ENCODE data around the gene EYS. TPM values are rescaled to one million over a fixed set of nuclear protein-coding genes. Genes with fewer than 3 reads are reported as not detected.

Gene EYS
- total RNA-seq, 6 experiments from 2014 or later, result 0.54 to 2.3 (median 0.74) TPM; not detected in 1

DNA sequence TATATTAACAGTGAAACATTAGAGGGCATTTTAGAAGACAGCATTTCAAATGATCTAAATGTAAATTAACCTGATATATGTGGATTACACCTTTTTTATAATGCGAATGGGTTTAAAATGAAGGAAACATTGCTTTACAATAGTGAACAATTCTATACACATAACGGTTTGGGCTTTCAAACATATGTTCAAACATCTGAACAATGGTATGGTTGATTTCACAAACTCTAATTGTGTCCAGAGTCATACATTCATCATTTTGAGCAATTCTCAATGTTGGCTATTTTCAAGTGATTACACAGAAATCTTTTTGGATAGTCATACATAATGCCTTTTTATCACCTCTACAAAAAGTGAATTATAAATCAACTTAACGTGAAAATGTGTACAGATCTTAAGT, 1493.3 kb downstream of the EYS start:
- Histone ChIP-seq H3K4me3 (no peak overlapping the region), H3K4me1 (no peaks in the 10 kb centered on the region), H3K36me3 (no peaks in the 10 kb centered on the region), H3K27me3 (no peaks in the 10 kb centered on the region), H3K9me3 (no peaks in the 10 kb centered on the region), H3K27ac (no peak overlapping the region)
- no peak for TF ChIP-seq POLR2A (IDR thresholded peaks at IDR 0.05)
- TF ChIP-seq, protein P1, sequence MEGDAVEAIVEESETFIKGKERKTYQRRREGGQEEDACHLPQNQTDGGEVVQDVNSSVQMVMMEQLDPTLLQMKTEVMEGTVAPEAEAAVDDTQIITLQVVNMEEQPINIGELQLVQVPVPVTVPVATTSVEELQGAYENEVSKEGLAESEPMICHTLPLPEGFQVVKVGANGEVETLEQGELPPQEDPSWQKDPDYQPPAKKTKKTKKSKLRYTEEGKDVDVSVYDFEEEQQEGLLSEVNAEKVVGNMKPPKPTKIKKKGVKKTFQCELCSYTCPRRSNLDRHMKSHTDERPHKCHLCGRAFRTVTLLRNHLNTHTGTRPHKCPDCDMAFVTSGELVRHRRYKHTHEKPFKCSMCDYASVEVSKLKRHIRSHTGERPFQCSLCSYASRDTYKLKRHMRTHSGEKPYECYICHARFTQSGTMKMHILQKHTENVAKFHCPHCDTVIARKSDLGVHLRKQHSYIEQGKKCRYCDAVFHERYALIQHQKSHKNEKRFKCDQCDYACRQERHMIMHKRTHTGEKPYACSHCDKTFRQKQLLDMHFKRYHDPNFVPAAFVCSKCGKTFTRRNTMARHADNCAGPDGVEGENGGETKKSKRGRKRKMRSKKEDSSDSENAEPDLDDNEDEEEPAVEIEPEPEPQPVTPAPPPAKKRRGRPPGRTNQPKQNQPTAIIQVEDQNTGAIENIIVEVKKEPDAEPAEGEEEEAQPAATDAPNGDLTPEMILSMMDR (IDR thresholded peaks at IDR 0.05), result no peak
- WGBS (ENCODE audit: insufficient coverage, low coverage, low lambda C conversion rate, missing lambda C conversion rate), result 22% methylated on average over 3 of the region's 3 CpGs
- ATAC-seq (no peak), DNase-seq (no peak)
- intact Hi-C loops (cut with DNase I), result no loop called here

DNA sequence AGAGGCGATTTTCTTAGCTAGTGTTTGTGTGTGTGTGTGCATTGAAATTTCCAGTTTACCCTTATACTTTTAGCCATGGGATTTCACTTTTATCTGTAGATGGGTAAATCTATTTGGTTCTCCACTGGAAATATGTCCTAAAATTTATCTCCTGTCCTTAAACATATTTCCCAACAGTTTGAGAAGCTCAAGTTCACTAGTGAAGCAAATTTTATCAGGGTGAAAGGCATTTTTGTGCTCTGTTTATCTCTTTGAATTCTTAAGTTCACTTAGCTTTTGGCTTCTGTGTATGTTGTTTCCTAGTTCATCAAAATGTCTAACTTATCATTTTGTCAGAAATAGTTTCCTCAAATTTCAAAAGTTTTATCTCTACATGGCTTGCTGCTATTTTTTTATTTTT, 1509.8 kb downstream of the EYS start:
- Histone ChIP-seq H3K4me1 (no peaks in the 10 kb centered on the region), H3K9me3 (no peaks in the 10 kb centered on the region), H3K4me3 (no peak overlapping the region), H3K27me3 (no peaks in the 10 kb centered on the region), H3K27ac (no peak overlapping the region), H3K36me3 (no peaks in the 10 kb centered on the region)
- TF ChIP-seq, protein P1 (IDR thresholded peaks at IDR 0.05), result no peak
- TF ChIP-seq POLR2A (IDR thresholded peaks at IDR 0.05), result no peak
- intact Hi-C loops (cut with DNase I), result no loop called here
- ATAC-seq (no peak), DNase-seq (no peak)
- WGBS (ENCODE audit: insufficient coverage, low coverage, low lambda C conversion rate, missing lambda C conversion rate), result 85% methylated on average over 1 of the region's 1 CpG

DNA sequence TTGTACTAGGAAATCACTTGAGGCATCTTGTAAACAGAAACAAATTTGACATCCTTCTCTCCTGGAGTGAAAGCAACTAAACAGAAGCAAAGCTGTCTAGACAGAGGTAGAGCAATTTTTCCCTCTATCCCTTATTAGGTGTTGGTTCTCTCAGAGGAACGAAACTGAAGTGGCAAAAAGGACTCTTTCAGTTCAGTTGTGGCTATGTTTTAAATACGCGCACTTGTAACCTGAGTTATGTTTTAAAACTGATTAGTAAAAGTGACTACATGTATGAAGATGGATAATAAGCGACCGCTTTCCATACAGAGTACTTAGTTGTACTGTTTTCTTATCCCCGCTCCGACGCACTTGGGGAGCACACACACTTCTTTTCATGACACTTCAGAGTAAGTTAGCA, 1520.4 kb downstream of the EYS start:
- WGBS (ENCODE audit: insufficient coverage, low coverage, low lambda C conversion rate, missing lambda C conversion rate), result 70% methylated on average over 7 of the region's 8 CpGs

DNA sequence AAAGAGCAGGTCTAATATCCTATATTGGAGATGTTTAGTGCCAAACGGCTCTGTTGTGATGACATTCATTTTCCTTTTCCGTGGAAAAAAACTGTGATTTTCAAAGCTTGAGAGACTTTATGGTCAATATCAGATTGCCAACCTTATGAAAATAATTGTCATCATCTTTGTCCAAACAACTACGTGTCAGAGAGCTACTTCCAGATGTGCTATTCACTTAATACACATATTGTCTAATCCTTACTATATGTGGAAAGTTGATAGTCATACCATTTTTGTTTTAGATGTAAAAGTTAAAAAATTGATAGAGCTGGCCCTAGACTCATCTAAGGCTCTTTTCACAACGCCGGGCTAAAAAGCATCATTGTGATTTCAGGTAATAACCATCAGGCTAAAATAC, 1521.4 kb downstream of the EYS start:
- Histone ChIP-seq H3K9me3 (peaks cover 0 to 3% (median 0%) of the 10 kb centered on the region in 4 donors), H3K36me3 (no peaks in the 10 kb centered on the region), H3K4me3 (no peak overlapping the region), H3K27ac (no peak overlapping the region), H3K4me1 (no peaks in the 10 kb centered on the region), H3K27me3 (no peaks in the 10 kb centered on the region)
- intact Hi-C loops (cut with DNase I), result no loop called here
- 58% methylated on average over 5 of the region's 5 CpGs for whole genome bisulfite sequencing (ENCODE audit: insufficient coverage, low coverage, low lambda C conversion rate, missing lambda C conversion rate)
- DNase-seq (no peak), ATAC-seq (no peak)
- TF ChIP-seq, protein P1 (IDR thresholded peaks at IDR 0.05), result no peak
- no peak for TF ChIP-seq POLR2A (IDR thresholded peaks at IDR 0.05)

More for the DNA sequence above, 1520.4 kb downstream of the EYS start:
- no peaks in the 10 kb centered on the region for H3K36me3 ChIP-seq
- TF ChIP-seq POLR2A (IDR thresholded peaks at IDR 0.05), result no peak
- TF ChIP-seq, protein P1 (IDR thresholded peaks at IDR 0.05), result no peak
- intact Hi-C loops (cut with DNase I), result no loop called here
- no peak overlapping the region for H3K27ac ChIP-seq
- no peaks in the 10 kb centered on the region for H3K27me3 ChIP-seq
- no peaks in the 10 kb centered on the region for H3K4me1 ChIP-seq
- ATAC-seq (no peak), DNase-seq (no peak)
- no peak overlapping the region for H3K4me3 ChIP-seq
- H3K9me3 ChIP-seq, result peaks cover 0 to 3% (median 0%) of the 10 kb centered on the region in 4 donors

DNA sequence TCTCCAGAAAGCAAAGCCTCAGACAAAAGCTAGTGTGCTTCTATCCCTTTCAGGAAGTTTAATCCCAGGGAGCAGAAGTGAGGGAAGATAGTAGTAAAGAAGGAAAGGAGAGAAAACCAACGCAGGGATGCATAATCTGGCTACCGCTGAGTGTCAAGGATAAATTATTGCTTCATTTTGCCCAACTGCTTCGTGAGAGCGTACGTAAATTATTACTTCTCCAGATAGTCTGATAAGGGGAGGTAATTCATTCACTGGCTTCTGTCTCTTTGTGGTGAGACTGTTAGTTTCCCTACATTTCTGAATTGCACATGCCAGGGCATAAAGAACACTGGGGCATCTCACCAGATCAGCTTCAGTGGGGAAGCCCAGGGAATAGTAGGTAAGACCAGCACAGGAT, 1531.7 kb downstream of the EYS start:
- Histone ChIP-seq H3K27ac (no peak overlapping the region), H3K27me3 (no peaks in the 10 kb centered on the region), H3K4me1 (no peaks in the 10 kb centered on the region), H3K4me3 (no peak overlapping the region), H3K9me3 (no peaks in the 10 kb centered on the region), H3K36me3 (no peaks in the 10 kb centered on the region)
- TF ChIP-seq, protein P1 (IDR thresholded peaks at IDR 0.05), result no peak
- no peak for TF ChIP-seq POLR2A (IDR thresholded peaks at IDR 0.05)
- DNase-seq (no peak), ATAC-seq (no peak)
- intact Hi-C loops (cut with DNase I), result no loop called here
- 52% methylated on average over 5 of the region's 5 CpGs for WGBS (ENCODE audit: insufficient coverage, low coverage, low lambda C conversion rate, missing lambda C conversion rate)
